Measurements from ENCODE around the gene RAI14.

RAI14 gene

GRCh38 chr5:34621277-34622097, 34.6 kb upstream of the RAI14 start:
- no peak for DNase-seq
- no peak overlapping the region for H3K27ac ChIP-seq (ENCODE audit: low read length)
- no peaks in the 10 kb centered on the region for H3K27me3 ChIP-seq (replicated peaks; ENCODE audit: insufficient read depth, low read length)
- H3K4me2 ChIP-seq (ENCODE audit: low read depth, low read length): no peak overlapping the region
- H3K36me3 ChIP-seq (replicated peaks; ENCODE audit: insufficient read depth, low read length): no peaks in the 10 kb centered on the region
- H3K4me1 ChIP-seq (ENCODE audit: low read length): no peaks in the 10 kb centered on the region
- no peak overlapping the region for H3K4me3 ChIP-seq (ENCODE audit: low read length)
- H3K9me3 ChIP-seq (replicated peaks; ENCODE audit: insufficient read depth, low read length): no peaks in the 10 kb centered on the region
- H4K20me1 ChIP-seq (ENCODE audit: insufficient read depth, low read length): no peaks in the 10 kb centered on the region
- no peak overlapping the region for H2AFZ ChIP-seq (ENCODE audit: low read length)
- H3K9ac ChIP-seq (ENCODE audit: low read length): no peak overlapping the region
- no peaks in the 10 kb centered on the region for H3K9me2 ChIP-seq (replicated peaks; ENCODE audit: insufficient read depth, low read length)
- H3K79me2 ChIP-seq (ENCODE audit: low read length): no peaks in the 10 kb centered on the region
- H3F3A ChIP-seq (ENCODE audit: insufficient read depth, low read length): no peaks in the 10 kb centered on the region
- TF ChIP-seq EZH2phosphoT487 (IDR thresholded peaks at IDR 0.05; ENCODE audit: low read length): no peak
- TF ChIP-seq CTCF (IDR thresholded peaks at IDR 0.05; ENCODE audit: low read length): no peak
- TF ChIP-seq EZH2 (optimal IDR thresholded peaks at IDR 0.05; ENCODE audit: low read depth, low read length): no peak

GRCh38 chr5:34622098-34622400, 34.1 kb upstream of the RAI14 start:
- Histone ChIP-seq H3K9ac (ENCODE audit: low read length) (no peak overlapping the region), H3K27ac (ENCODE audit: low read length) (no peak overlapping the region), H3K27me3 (replicated peaks; ENCODE audit: insufficient read depth, low read length) (no peaks in the 10 kb centered on the region), H3K79me2 (ENCODE audit: low read length) (no peaks in the 10 kb centered on the region), H3K9me3 (replicated peaks; ENCODE audit: insufficient read depth, low read length) (no peaks in the 10 kb centered on the region), H3K9me2 (replicated peaks; ENCODE audit: insufficient read depth, low read length) (no peaks in the 10 kb centered on the region), H3K4me2 (ENCODE audit: low read depth, low read length) (no peak overlapping the region), H2AFZ (ENCODE audit: low read length) (no peak overlapping the region), H3K4me3 (ENCODE audit: low read length) (no peak overlapping the region), H4K20me1 (ENCODE audit: insufficient read depth, low read length) (no peaks in the 10 kb centered on the region), H3F3A (ENCODE audit: insufficient read depth, low read length) (no peaks in the 10 kb centered on the region), H3K36me3 (replicated peaks; ENCODE audit: insufficient read depth, low read length) (no peaks in the 10 kb centered on the region), H3K4me1 (ENCODE audit: low read length) (no peaks in the 10 kb centered on the region)
- DNase-seq: no peak
- no peak for TF ChIP-seq EZH2 (optimal IDR thresholded peaks at IDR 0.05; ENCODE audit: low read depth, low read length)
- TF ChIP-seq CTCF (IDR thresholded peaks at IDR 0.05; ENCODE audit: low read length): no peak
- TF ChIP-seq EZH2phosphoT487 (IDR thresholded peaks at IDR 0.05; ENCODE audit: low read length): no peak

GRCh38 chr5:34624691-34625090, 31.4 kb upstream of the RAI14 start:
- Histone ChIP-seq H3K9me2 (replicated peaks; ENCODE audit: insufficient read depth, low read length) (no peaks in the 10 kb centered on the region), H2AFZ (ENCODE audit: low read length) (no peak overlapping the region)

More at GRCh38 chr5:34624691-34625090, 31.4 kb upstream of the RAI14 start:
- no peak overlapping the region for H3K4me3 ChIP-seq (ENCODE audit: low read length)
- H3K27ac ChIP-seq (ENCODE audit: low read length): no peak overlapping the region
- H3K4me1 ChIP-seq (ENCODE audit: low read length): no peaks in the 10 kb centered on the region
- H4K20me1 ChIP-seq (ENCODE audit: insufficient read depth, low read length): no peaks in the 10 kb centered on the region
- H3K36me3 ChIP-seq (replicated peaks; ENCODE audit: insufficient read depth, low read length): no peaks in the 10 kb centered on the region
- TF ChIP-seq EZH2 (optimal IDR thresholded peaks at IDR 0.05; ENCODE audit: low read depth, low read length) (no peak), EZH2phosphoT487 (IDR thresholded peaks at IDR 0.05; ENCODE audit: low read length) (no peak), CTCF (IDR thresholded peaks at IDR 0.05; ENCODE audit: low read length) (no peak)
- H3K9ac ChIP-seq (ENCODE audit: low read length): no peak overlapping the region
- no peaks in the 10 kb centered on the region for H3F3A ChIP-seq (ENCODE audit: insufficient read depth, low read length)
- H3K4me2 ChIP-seq (ENCODE audit: low read depth, low read length): no peak overlapping the region
- H3K9me3 ChIP-seq (replicated peaks; ENCODE audit: insufficient read depth, low read length): no peaks in the 10 kb centered on the region
- H3K27me3 ChIP-seq (replicated peaks; ENCODE audit: insufficient read depth, low read length): no peaks in the 10 kb centered on the region
- no peak for DNase-seq
- no peaks in the 10 kb centered on the region for H3K79me2 ChIP-seq (ENCODE audit: low read length)

All from MM.1S (cell line).